Astrocyte of the cerebellum (primary cell): ENCODE results near the gene VWCE.
"Not testable (repeated sequence)": the region's sequence is repeated elsewhere in the genome, so short reads cannot be mapped to it uniquely, and the experiment has no call there.

ENCODE experiments used
- DNase-seq: peaks from one replicate; pipeline ENCODE4 v3.0.0-alpha.2; 2011; ENCODE audit warnings: low read depth
- H3K4me3 ChIP-seq: 2 replicates; pipeline ENCODE4 v1.5.1; 2011; ENCODE audit warnings: mild to moderate bottlenecking, low read depth, low read length, moderate library complexity
- in situ Hi-C: cut with HindIII; loops from 2 replicates; pipeline ENCODE4 v1.10.0; 2017; ENCODE audit warnings: low sequenced_read_pairs

The VWCE gene

GRCh38 chr11:61245284-61245964 is 49.7 kb downstream of the VWCE start:
- in situ Hi-C loops, H3K4me3 ChIP-seq, DNase-seq: not testable (repeated sequence)

- H3K4me3 ChIP-seq, in situ Hi-C loops, DNase-seq: not testable (repeated sequence)
These were observed 53.6 kb downstream of the VWCE start for GRCh38 chr11:61241526-61241925.

GRCh38 chr11:61240875-61241274 is 54.2 kb downstream of the VWCE start, which contains the start of gene PGA5:
TSS of gene PGA5 (plus strand) at chr11:61241175. CDS start at chr11:61241227, 52 bp downstream.
- H3K4me3 ChIP-seq, in situ Hi-C loops, DNase-seq: not testable (repeated sequence)

- DNase-seq, H3K4me3 ChIP-seq, in situ Hi-C loops: not testable (repeated sequence)
These were observed 54.8 kb downstream of the VWCE start for GRCh38 chr11:61240288-61240687.

GRCh38 chr11:61237130-61237529 is 58.0 kb downstream of the VWCE start:
- DNase-seq, H3K4me3 ChIP-seq, in situ Hi-C loops: not testable (repeated sequence)

- DNase-seq, H3K4me3 ChIP-seq, in situ Hi-C loops: not testable (repeated sequence)
These were observed 62.5 kb downstream of the VWCE start for GRCh38 chr11:61232548-61233145.

- in situ Hi-C loops, H3K4me3 ChIP-seq, DNase-seq: not testable (repeated sequence)
These were observed 63.5 kb downstream of the VWCE start for GRCh38 chr11:61231585-61231984.

- H3K4me3 ChIP-seq, DNase-seq, in situ Hi-C loops: not testable (repeated sequence)
These were observed 64.1 kb downstream of the VWCE start for GRCh38 chr11:61231033-61231432.

GRCh38 chr11:61229458-61229857 is 65.7 kb downstream of the VWCE start:
- in situ Hi-C loops, H3K4me3 ChIP-seq: not testable (repeated sequence)

GRCh38 chr11:61226457-61227137 is 68.5 kb downstream of the VWCE start:
- DNase-seq, H3K4me3 ChIP-seq, in situ Hi-C loops: not testable (repeated sequence)

More at GRCh38 chr11:61229458-61229857, 65.7 kb downstream of the VWCE start:
- DNase-seq: not testable (repeated sequence)

GRCh38 chr11:61222692-61223091 is 72.4 kb downstream of the VWCE start:
- DNase-seq, H3K4me3 ChIP-seq, in situ Hi-C loops: not testable (repeated sequence)

- in situ Hi-C loops, H3K4me3 ChIP-seq, DNase-seq: not testable (repeated sequence)
These were observed 73.1 kb downstream of the VWCE start, which contains the start of gene PGA4 for GRCh38 chr11:61222047-61222446. TSS of gene PGA4 (plus strand) at chr11:61222347. CDS start at chr11:61222401, 54 bp downstream.

GRCh38 chr11:61219016-61219415 is 76.1 kb downstream of the VWCE start:
- DNase-seq, in situ Hi-C loops, H3K4me3 ChIP-seq: not testable (repeated sequence)

GRCh38 chr11:61218306-61218705 is 76.8 kb downstream of the VWCE start:
- H3K4me3 ChIP-seq, DNase-seq, in situ Hi-C loops: not testable (repeated sequence)

GRCh38 chr11:61213711-61214324 is 81.3 kb downstream of the VWCE start:
- DNase-seq, in situ Hi-C loops: not testable (repeated sequence)

GRCh38 chr11:61212202-61212601 is 82.9 kb downstream of the VWCE start:
- DNase-seq, H3K4me3 ChIP-seq, in situ Hi-C loops: not testable (repeated sequence)

More at GRCh38 chr11:61213711-61214324, 81.3 kb downstream of the VWCE start:
- not testable (repeated sequence) for H3K4me3 ChIP-seq

- in situ Hi-C loops, H3K4me3 ChIP-seq, DNase-seq: not testable (repeated sequence)
These were observed 83.7 kb downstream of the VWCE start for GRCh38 chr11:61211327-61211952.
